Measurements from ENCODE around the gene SCAF8.

Gene SCAF8

GRCh38 chr6:154782193-154782592 is 49.0 kb downstream of the SCAF8 start:
- Histone ChIP-seq H4K91ac (ENCODE audit: low read depth, low read length) (no peak overlapping the region), H3K23ac (ENCODE audit: low read length) (no peak overlapping the region), H2AK5ac (ENCODE audit: low read length) (no peak overlapping the region), H2BK120ac (ENCODE audit: insufficient read depth, low read length, poor library complexity) (no peak overlapping the region), H2BK5ac (ENCODE audit: low read depth, low read length, poor library complexity) (no peak overlapping the region), H3K4me1 (ENCODE audit: control insufficient read depth in 1 of 2, insufficient read depth in 2 of 2, low read length in 2 of 2) (peaks cover 4 to 7% of the 10 kb centered on the region in 2 experiments), H4K12ac (ENCODE audit: low read depth, low read length) (no peak overlapping the region), H3K4me3 (ENCODE audit: low read depth, low read length) (no peak overlapping the region), H3K9ac (ENCODE audit: low read length) (no peak overlapping the region), H3K79me2 (ENCODE audit: control insufficient read depth, insufficient read depth, low read length, poor library complexity) (no peaks in the 10 kb centered on the region), H3K4ac (ENCODE audit: low read depth, low read length) (peak overlapping the region; percentile 6), H3K27ac (ENCODE audit: low read depth, low read length) (no peak overlapping the region), H3K4me2 (ENCODE audit: low read length) (no peak overlapping the region), H3K9me3 (ENCODE audit: insufficient read depth, low read depth, low read length) (no peaks in the 10 kb centered on the region), H3K18ac (ENCODE audit: low read length) (no peak overlapping the region), H4K8ac (ENCODE audit: low read depth, low read length) (no peak overlapping the region), H2BK12ac (ENCODE audit: low read length) (no peak overlapping the region), H3K27me3 (ENCODE audit: insufficient read depth, low read length) (no peaks in the 10 kb centered on the region), H3K79me1 (ENCODE audit: low read length) (peaks cover 2% of the 10 kb centered on the region), H3K14ac (ENCODE audit: low read length) (no peak overlapping the region), H2AFZ (ENCODE audit: insufficient read depth, low read length, poor library complexity) (no peak overlapping the region), H3K36me3 (ENCODE audit: control insufficient read depth in 1 of 2, insufficient read depth in 2 of 2, low read length in 2 of 2) (peaks cover 0 to 4% of the 10 kb centered on the region in 2 experiments)
- no CpG with 5 or more reads among the region's 4 CpGs for WGBS (ENCODE audit: extremely low coverage, insufficient coverage, insufficient read length)
- no peak for DNase-seq

- Histone ChIP-seq H4K91ac (ENCODE audit: low read depth, low read length) (no peak overlapping the region), H3K9me3 (ENCODE audit: insufficient read depth, low read depth, low read length) (no peaks in the 10 kb centered on the region), H3K9ac (ENCODE audit: low read length) (no peak overlapping the region), H3K27me3 (ENCODE audit: insufficient read depth, low read length) (no peaks in the 10 kb centered on the region), H2BK120ac (ENCODE audit: insufficient read depth, low read length, poor library complexity) (no peak overlapping the region), H3K14ac (ENCODE audit: low read length) (no peak overlapping the region), H4K8ac (ENCODE audit: low read depth, low read length) (no peak overlapping the region), H3K36me3 (ENCODE audit: control insufficient read depth in 1 of 2, insufficient read depth in 2 of 2, low read length in 2 of 2) (peaks cover 0 to 4% of the 10 kb centered on the region in 2 experiments), H3K4me3 (ENCODE audit: low read depth, low read length) (no peak overlapping the region), H3K4ac (ENCODE audit: low read depth, low read length) (no peak overlapping the region), H3K18ac (ENCODE audit: low read length) (no peak overlapping the region), H3K27ac (ENCODE audit: low read depth, low read length) (no peak overlapping the region), H2BK5ac (ENCODE audit: low read depth, low read length, poor library complexity) (no peak overlapping the region), H3K4me1 (ENCODE audit: control insufficient read depth in 1 of 2, insufficient read depth in 2 of 2, low read length in 2 of 2) (peaks cover 4 to 7% of the 10 kb centered on the region in 2 experiments), H2BK12ac (ENCODE audit: low read length) (no peak overlapping the region), H3K79me2 (ENCODE audit: control insufficient read depth, insufficient read depth, low read length, poor library complexity) (no peaks in the 10 kb centered on the region), H3K4me2 (ENCODE audit: low read length) (no peak overlapping the region), H4K12ac (ENCODE audit: low read depth, low read length) (no peak overlapping the region), H3K79me1 (ENCODE audit: low read length) (peaks cover 2% of the 10 kb centered on the region), H2AFZ (ENCODE audit: insufficient read depth, low read length, poor library complexity) (no peak overlapping the region), H3K23ac (ENCODE audit: low read length) (no peak overlapping the region), H2AK5ac (ENCODE audit: low read length) (no peak overlapping the region)
- no peak for DNase-seq
- WGBS (ENCODE audit: extremely low coverage, insufficient coverage, insufficient read length): no CpG with 5 or more reads among the region's 2 CpGs
These were observed 50.0 kb downstream of the SCAF8 start for GRCh38 chr6:154783229-154783628.

DNA sequence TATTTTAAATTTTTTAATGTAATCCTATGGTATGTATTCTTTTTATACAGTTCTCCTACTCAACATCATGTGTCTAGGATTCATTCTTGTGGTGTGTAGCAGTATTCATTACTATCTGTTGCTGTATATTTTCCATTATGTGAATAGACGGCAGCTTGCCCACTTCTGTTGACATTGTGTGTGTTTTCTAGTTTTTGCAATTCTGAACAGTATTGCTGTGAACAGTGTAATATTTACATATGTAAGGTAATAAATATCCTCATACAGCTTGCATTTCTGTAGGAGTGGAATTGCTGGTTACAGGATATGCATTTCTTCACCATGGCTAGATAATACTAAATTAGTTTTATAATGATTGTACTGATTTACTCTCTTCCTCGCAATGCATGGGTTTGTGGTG is 51.9 kb downstream of the SCAF8 start:
- H3K36me3 ChIP-seq (ENCODE audit: control insufficient read depth in 1 of 2, insufficient read depth in 2 of 2, low read length in 2 of 2): peaks cover 0 to 5% of the 10 kb centered on the region in 2 experiments
- H3K4me2 ChIP-seq (ENCODE audit: low read length): no peak overlapping the region
- WGBS (ENCODE audit: extremely low coverage, insufficient coverage, insufficient read length): no CpG with 5 or more reads among the region's 2 CpGs
- H2AFZ ChIP-seq (ENCODE audit: insufficient read depth, low read length, poor library complexity): no peak overlapping the region
- no peak overlapping the region for H4K8ac ChIP-seq (ENCODE audit: low read depth, low read length)
- no peak overlapping the region for H2BK5ac ChIP-seq (ENCODE audit: low read depth, low read length, poor library complexity)
- H4K91ac ChIP-seq (ENCODE audit: low read depth, low read length): no peak overlapping the region
- H3K79me2 ChIP-seq (ENCODE audit: control insufficient read depth, insufficient read depth, low read length, poor library complexity): no peaks in the 10 kb centered on the region
- no peaks in the 10 kb centered on the region for H3K9me3 ChIP-seq (ENCODE audit: insufficient read depth, low read depth, low read length)
- no peak overlapping the region for H3K4ac ChIP-seq (ENCODE audit: low read depth, low read length)
- H4K12ac ChIP-seq (ENCODE audit: low read depth, low read length): no peak overlapping the region
- no peak overlapping the region for H3K4me3 ChIP-seq (ENCODE audit: low read depth, low read length)
- H3K27ac ChIP-seq (ENCODE audit: low read depth, low read length): no peak overlapping the region
- no peak overlapping the region for H2BK12ac ChIP-seq (ENCODE audit: low read length)
- H3K23ac ChIP-seq (ENCODE audit: low read length): no peak overlapping the region
- no peak overlapping the region for H2AK5ac ChIP-seq (ENCODE audit: low read length)
- no peak for DNase-seq
- H3K18ac ChIP-seq (ENCODE audit: low read length): no peak overlapping the region
- peaks cover 4 to 7% of the 10 kb centered on the region in 2 experiments for H3K4me1 ChIP-seq (ENCODE audit: control insufficient read depth in 1 of 2, insufficient read depth in 2 of 2, low read length in 2 of 2)
- no peak overlapping the region for H2BK120ac ChIP-seq (ENCODE audit: insufficient read depth, low read length, poor library complexity)
- H3K14ac ChIP-seq (ENCODE audit: low read length): no peak overlapping the region
- H3K79me1 ChIP-seq (ENCODE audit: low read length): peaks cover 2% of the 10 kb centered on the region
- no peak overlapping the region for H3K9ac ChIP-seq (ENCODE audit: low read length)
- H3K27me3 ChIP-seq (ENCODE audit: insufficient read depth, low read length): no peaks in the 10 kb centered on the region

GRCh38 chr6:154786144-154786868 is 53.1 kb downstream of the SCAF8 start:
- Histone ChIP-seq H3K79me2 (ENCODE audit: control insufficient read depth, insufficient read depth, low read length, poor library complexity) (no peaks in the 10 kb centered on the region), H3K27me3 (ENCODE audit: insufficient read depth, low read length) (no peaks in the 10 kb centered on the region), H2BK12ac (ENCODE audit: low read length) (no peak overlapping the region), H3K4me1 (ENCODE audit: control insufficient read depth in 1 of 2, insufficient read depth in 2 of 2, low read length in 2 of 2) (peaks cover 4 to 7% of the 10 kb centered on the region in 2 experiments), H3K4me3 (ENCODE audit: low read depth, low read length) (no peak overlapping the region), H4K12ac (ENCODE audit: low read depth, low read length) (no peak overlapping the region), H3K18ac (ENCODE audit: low read length) (no peak overlapping the region), H3K9me3 (ENCODE audit: insufficient read depth, low read depth, low read length) (no peaks in the 10 kb centered on the region), H4K91ac (ENCODE audit: low read depth, low read length) (no peak overlapping the region), H3K9ac (ENCODE audit: low read length) (no peak overlapping the region), H2AFZ (ENCODE audit: insufficient read depth, low read length, poor library complexity) (no peak overlapping the region), H3K4ac (ENCODE audit: low read depth, low read length) (no peak overlapping the region), H4K8ac (ENCODE audit: low read depth, low read length) (no peak overlapping the region), H2BK120ac (ENCODE audit: insufficient read depth, low read length, poor library complexity) (no peak overlapping the region), H3K4me2 (ENCODE audit: low read length) (peak overlapping the region; percentile 71), H3K79me1 (ENCODE audit: low read length) (peaks cover 2% of the 10 kb centered on the region), H3K23ac (ENCODE audit: low read length) (no peak overlapping the region), H2BK5ac (ENCODE audit: low read depth, low read length, poor library complexity) (peak overlapping the region; percentile 59), H3K36me3 (ENCODE audit: control insufficient read depth in 1 of 2, insufficient read depth in 2 of 2, low read length in 2 of 2) (peaks cover 0 to 5% of the 10 kb centered on the region in 2 experiments), H3K14ac (ENCODE audit: low read length) (no peak overlapping the region), H2AK5ac (ENCODE audit: low read length) (no peak overlapping the region), H3K27ac (ENCODE audit: low read depth, low read length) (peak overlapping the region; percentile 75)
- no CpG with 5 or more reads among the region's 9 CpGs for WGBS (ENCODE audit: extremely low coverage, insufficient coverage, insufficient read length)
- DNase-seq: peak; percentile 52 to 72
